ENCODE results near the gene RHOT2.

The RHOT2 gene

DNA sequence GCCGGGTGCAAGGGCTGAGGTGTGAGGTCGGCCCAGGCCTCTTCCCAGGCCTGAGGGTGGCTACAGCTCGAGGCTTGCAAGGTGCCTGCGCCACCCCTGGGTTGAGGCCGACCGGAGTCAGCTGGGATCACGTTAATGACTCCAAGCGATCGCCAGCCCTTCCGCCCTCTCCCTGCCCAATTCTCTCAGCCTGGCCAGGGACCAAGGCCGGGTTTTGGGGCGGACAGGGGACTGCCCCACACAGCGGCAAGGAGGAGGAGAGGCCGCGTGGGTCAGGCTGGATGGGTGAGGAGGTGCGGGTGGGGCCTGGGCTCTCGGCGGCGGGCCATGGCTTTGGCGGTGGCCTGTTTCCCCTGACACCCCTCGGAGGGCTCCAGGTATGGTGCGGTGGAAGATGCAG, 25.4 kb downstream of the RHOT2 start:
- peak overlapping the region; percentile 98 for H3K27ac ChIP-seq
- TF ChIP-seq ZFX (IDR thresholded peaks at IDR 0.05; ENCODE audit: borderline replicate concordance): no peak
- TF ChIP-seq, protein P1, sequence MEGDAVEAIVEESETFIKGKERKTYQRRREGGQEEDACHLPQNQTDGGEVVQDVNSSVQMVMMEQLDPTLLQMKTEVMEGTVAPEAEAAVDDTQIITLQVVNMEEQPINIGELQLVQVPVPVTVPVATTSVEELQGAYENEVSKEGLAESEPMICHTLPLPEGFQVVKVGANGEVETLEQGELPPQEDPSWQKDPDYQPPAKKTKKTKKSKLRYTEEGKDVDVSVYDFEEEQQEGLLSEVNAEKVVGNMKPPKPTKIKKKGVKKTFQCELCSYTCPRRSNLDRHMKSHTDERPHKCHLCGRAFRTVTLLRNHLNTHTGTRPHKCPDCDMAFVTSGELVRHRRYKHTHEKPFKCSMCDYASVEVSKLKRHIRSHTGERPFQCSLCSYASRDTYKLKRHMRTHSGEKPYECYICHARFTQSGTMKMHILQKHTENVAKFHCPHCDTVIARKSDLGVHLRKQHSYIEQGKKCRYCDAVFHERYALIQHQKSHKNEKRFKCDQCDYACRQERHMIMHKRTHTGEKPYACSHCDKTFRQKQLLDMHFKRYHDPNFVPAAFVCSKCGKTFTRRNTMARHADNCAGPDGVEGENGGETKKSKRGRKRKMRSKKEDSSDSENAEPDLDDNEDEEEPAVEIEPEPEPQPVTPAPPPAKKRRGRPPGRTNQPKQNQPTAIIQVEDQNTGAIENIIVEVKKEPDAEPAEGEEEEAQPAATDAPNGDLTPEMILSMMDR (IDR thresholded peaks at IDR 0.05): no peak

DNA sequence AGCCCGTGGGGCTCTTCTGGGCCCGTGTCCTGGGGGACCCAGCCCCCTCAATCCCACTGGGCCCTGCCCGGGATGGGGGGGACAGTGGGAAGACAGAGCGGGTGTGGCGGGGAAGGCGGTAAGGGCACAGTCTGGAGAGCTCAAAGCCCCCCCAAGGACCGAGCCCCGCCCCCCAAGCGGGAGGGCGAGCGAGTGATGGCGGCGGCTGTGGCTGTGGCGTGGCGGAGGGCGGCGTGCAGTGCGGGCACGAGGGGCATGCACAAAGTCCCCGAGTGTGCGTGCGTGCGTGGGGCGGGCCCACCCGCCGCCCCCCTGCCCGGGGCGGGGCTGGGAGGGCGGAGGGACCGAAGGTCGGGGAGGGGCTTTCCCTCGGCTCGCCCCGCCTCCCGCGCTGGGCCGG, 25.8 kb downstream of the RHOT2 start:
- no peak for TF ChIP-seq ZFX (IDR thresholded peaks at IDR 0.05; ENCODE audit: borderline replicate concordance)
- TF ChIP-seq, protein P1 (IDR thresholded peaks at IDR 0.05): no peak
- H3K27ac ChIP-seq: peak overlapping the region; percentile 98

DNA sequence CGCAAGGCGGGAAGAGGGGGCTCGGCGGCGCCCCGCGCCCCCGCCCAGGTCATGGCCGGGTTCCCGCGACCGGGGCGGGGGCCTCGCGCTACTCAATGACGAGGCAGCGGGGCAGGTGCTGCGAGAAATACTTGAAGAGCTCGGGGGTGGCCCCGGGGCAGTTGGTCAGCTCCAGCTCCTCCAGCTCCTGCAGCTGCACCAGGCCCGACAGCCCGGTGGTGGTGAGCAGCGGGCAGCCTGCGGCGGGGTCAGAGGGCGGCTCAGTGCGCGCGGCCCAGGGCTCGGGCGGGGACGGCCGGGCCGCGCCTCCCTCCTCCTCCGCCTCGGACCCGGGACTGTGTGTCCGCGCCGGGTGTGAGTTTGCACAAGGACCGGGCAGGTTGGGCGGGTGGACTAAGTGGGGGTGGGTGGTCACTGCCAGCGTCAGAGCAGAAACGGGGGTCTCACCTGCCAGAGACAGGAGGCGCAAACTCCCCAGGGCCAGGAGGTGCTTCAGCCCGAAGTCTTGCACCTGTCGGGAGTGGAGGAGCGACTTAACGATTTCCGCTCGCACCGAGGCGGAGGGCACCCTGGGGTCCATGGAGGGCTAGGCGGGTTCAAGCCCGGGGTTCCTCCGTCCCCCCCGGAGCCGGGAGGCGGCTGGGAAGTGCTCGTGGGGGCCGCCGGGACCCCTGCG, 26.4 kb downstream of the RHOT2 start:
- peak overlapping the region; percentile 98 for H3K27ac ChIP-seq
- TF ChIP-seq, protein P1 (IDR thresholded peaks at IDR 0.05): no peak
- TF ChIP-seq ZFX (IDR thresholded peaks at IDR 0.05; ENCODE audit: borderline replicate concordance): no peak

DNA sequence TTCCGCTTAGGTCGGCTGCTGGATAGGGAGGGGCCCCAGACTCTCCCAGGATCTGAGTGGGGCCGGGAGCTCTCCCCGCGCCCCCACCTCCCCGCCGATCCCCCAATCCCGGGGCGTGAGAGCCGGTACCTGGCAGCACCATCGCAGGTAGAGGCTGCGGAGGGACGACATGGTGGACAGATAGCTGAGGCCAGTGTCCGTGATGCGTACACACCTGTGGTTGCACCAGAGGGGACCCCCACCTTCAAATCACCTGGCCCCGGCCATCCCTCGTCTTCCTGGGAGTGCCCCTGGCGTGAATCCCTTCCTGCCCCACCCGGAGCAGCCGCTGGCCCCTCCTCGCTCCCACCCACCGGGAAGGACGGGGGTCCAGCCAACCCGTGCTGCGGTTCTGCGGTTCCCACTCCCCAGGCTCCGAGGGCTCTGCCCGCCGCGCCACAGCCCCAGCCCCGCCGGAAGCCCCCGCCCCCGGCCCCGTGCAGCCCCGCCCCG, 27.0 kb downstream of the RHOT2 start:
- H3K27ac ChIP-seq: peak overlapping the region; percentile 98
- TF ChIP-seq, protein P1 (IDR thresholded peaks at IDR 0.05): no peak
- no peak for TF ChIP-seq ZFX (IDR thresholded peaks at IDR 0.05; ENCODE audit: borderline replicate concordance)

DNA sequence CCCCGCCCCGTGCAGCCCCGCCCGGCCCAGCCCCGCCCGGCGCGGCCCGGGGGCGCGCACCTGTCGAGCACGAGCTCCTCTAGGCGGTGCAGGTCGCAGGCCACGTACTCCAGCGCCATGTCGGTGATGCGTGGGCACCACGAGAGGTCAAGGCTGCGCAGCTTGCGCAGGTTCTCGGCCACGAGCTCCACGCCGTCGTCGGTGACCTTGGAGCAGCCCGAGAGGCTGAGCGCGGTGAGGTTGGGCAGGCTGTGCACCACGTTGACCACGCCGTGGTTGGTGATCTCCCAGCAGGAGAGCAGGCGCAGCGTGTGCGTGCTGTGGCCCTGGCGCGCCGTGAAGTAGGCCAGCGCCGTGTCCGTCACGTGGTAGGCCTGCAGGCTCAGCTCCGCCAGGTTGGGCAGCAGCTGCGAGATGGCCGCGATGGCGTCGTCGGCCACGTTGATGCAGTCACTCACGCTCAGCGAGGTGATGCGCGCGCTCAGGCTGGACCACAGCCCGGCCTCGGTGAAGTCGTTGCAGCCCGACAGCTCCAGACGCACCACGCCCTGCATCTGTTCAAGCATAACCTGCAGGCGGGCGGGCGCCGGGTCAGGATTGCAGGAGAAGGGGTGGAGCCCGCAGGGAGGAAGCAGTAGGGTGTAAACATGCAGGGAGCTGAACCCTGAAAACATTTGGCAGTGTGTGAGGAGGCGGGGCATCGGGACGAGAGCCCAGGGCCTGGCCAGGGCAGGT, 27.6 kb downstream of the RHOT2 start:
- peak overlapping the region; percentile 98 for H3K27ac ChIP-seq
- TF ChIP-seq, protein P1 (IDR thresholded peaks at IDR 0.05): no peak
- TF ChIP-seq ZFX (IDR thresholded peaks at IDR 0.05; ENCODE audit: borderline replicate concordance): no peak

DNA sequence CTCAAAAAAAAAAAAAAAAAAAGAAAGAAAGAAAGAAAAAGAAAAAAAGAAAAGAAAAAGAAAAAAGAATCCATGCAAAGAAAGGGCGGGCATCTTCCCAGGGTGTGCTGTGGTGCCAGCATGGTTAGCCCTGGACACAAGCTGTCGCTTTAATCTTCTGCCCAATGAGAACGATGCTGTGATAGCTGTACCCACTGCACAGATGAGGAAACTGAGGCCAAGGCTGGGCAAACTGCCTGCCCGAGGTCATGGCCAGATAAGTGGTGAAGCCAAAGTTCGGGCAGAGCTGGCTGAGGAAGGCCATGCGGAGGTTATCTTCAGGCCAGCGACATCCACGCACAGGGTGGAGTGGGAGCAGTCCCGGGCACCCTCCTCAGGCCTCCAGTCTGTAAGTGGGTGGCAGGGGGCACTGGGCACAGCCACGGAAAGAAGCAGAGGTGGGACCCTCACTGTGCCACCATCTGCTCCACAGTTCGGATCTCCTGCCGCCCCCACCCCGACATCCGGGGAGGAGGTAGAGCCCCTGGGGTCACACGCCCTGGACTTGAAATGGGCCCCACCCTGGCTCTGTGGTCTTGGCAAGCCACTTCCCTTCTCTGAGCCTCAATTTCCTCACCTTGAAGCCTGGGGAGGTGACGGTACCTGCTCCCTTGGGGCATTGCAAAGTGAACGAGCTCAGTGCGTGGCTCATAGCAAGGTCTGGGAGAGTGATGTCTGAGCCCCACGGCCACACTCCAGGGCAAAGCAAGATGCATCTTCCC, 31.2 kb downstream of the RHOT2 start:
- TF ChIP-seq ZFX (IDR thresholded peaks at IDR 0.05; ENCODE audit: borderline replicate concordance): no peak
- 0 out of 2 replicates have a peak overlapping the region, but pooled peaks have one; percentile 27 for H3K27ac ChIP-seq

DNA sequence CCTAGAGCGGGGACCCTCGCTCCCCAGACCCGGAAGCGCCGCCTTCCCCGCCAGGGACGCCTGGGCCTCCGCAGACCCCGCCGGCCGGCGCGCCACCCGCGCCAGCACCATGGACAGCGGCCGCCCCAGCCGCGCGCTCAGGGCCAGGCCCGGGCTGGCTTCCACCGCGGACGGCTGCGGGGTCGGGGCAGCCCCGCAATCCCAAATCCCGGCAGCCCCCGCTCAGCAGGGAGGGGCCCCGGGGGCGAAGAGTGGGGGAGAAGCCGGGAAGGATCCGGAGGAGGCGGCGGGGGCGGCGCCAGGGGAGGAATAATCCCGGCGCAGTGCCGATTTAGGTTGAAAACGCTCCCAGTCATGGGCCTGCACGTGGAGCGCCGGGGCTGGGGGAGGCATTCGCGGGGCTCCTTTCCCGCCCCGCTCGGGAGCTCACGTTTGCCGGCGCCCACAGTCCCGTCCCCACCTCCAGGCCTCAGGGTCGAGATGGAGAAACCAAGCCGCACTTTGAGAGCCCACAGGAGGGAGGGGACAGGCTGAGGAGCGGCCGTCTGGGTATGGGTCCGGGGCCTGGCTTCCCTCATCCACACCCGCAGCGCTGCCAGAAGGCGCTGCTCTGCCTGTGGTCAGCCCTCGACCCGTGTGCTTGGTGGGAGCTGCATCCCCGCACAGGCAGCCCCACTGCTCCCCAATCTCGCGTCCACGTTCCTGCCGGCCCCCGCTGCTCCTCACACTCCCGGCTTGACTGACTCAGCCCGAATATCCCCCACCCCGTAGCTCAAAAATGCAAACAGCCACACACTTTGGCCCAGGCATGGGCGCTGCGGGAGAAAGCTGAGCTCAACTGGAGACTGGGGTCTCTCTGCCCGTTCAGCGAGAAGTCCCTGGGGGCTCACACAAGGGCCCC, 33.0 kb downstream of the RHOT2 start:
- no peak overlapping the region for H3K27ac ChIP-seq
- no peak for TF ChIP-seq ZFX (IDR thresholded peaks at IDR 0.05; ENCODE audit: borderline replicate concordance)
- TF ChIP-seq, protein P1 (IDR thresholded peaks at IDR 0.05): no peak

Data from 22Rv1 (cell line).